Mucosa of descending colon (tissue), 3 donors: ENCODE measurements around the gene NIPSNAP2. TPM values are rescaled to one million over a fixed set of nuclear protein-coding genes. Genes with fewer than 3 reads are reported as not detected.
"Not testable (repeated sequence)": the region's sequence is repeated elsewhere in the genome, so short reads cannot be mapped to it uniquely, and the experiment has no call there.

Source experiments
- ATAC-seq: fragments of 200-7000 bp; cut with Tn5 transposase; one replicate; pipeline ENCODE4 v1.9.1; 2020; ENCODE audit warnings: mild to moderate bottlenecking, moderate library complexity
- DNase-seq, 3 donors: peaks; one replicate each; pipeline ENCODE4 v3.0.0-alpha.2; 2020
- H3K36me3 ChIP-seq: fragments of 200-600 bp; one replicate; pipeline ENCODE4 v1.8.0; 2021; ENCODE audit warnings: low read depth, mild to moderate bottlenecking
- H3K4me1 ChIP-seq: fragments of 200-600 bp; one replicate; pipeline ENCODE4 v1.8.0; 2021; ENCODE audit warnings: low read depth, mild to moderate bottlenecking
- H3K4me3 ChIP-seq: fragments of 200-600 bp; one replicate; pipeline ENCODE4 v1.8.0; 2021; ENCODE audit warnings: mild to moderate bottlenecking
- H3K9me3 ChIP-seq: fragments of 200-600 bp; one replicate; pipeline ENCODE4 v1.8.0; 2021; ENCODE audit warnings: mild to moderate bottlenecking
- CTCF ChIP-seq: fragments of 200-600 bp; IDR thresholded peaks from one replicate; pipeline ENCODE4 v1.8.0; 2022; ENCODE audit warnings: antibody characterized with exemption, mild to moderate bottlenecking
- intact Hi-C, 2 donors: fragments of 100-400 bp; cut with DNase I in 1 of 2; cut with micrococcal nuclease in 1 of 2; formaldehyde crosslinking; loops; one replicate each; pipeline versions ENCODE4 v1.11.0 to v1.11.1; 2022; cut with DNase I, micrococcal nuclease
- total RNA-seq, 3 donors: library from RNA; stranded (reverse); fragmentation: NEBNext Ultra II Directional in 2 of 3; extraction: Animal tissue kit (Norgen Biotek cat#: 25700) in 2 of 3; gene quantifications; one replicate each; pipeline versions ENCODE4 v1.2.1 to v1.2.4, GENCODE V29; 2021 to 2023
- donor health status: DM: no; HTN: no; CAD: no; lungs with moderate emphysema.
- donor health status: DM: no; HTN: no; CAD: no.
- donor health status: DM: no; HTN: yes; CAD: no.

Gene NIPSNAP2
- total RNA-seq, 3 donors from 2014 or later = 59.4 to 101 (median 60.8) TPM

GRCh38 chr7:56007891-56008290, 43.5 kb downstream of the NIPSNAP2 start:
- no peak for TF ChIP-seq CTCF
- H3K36me3 ChIP-seq = no peaks in the 10 kb centered on the region
- H3K4me3 ChIP-seq = no peak overlapping the region
- intact Hi-C loops = loop anchor here in 1 of 2 donors (10.0 kb wide), 1 partner anchor 67 kb away; no protein-coding TSS in a partner anchor
- no peak for DNase-seq
- no peaks in the 10 kb centered on the region for H3K4me1 ChIP-seq
- ATAC-seq = no peak
- H3K9me3 ChIP-seq = no peaks in the 10 kb centered on the region

- no peak overlapping the region for H3K4me3 ChIP-seq
- no peaks in the 10 kb centered on the region for H3K36me3 ChIP-seq
- H3K4me1 ChIP-seq = no peaks in the 10 kb centered on the region
- DNase-seq (peak in 2 of 3 donors; percentile 35 to 54), ATAC-seq (peak; percentile 86)
- no peaks in the 10 kb centered on the region for H3K9me3 ChIP-seq
- intact Hi-C loops = loop anchor here in 1 of 2 donors (10.0 kb wide), 1 partner anchor 65 kb away; no protein-coding TSS in a partner anchor
- no peak for TF ChIP-seq CTCF
Observed at GRCh38 chr7:56009695-56010094, 45.3 kb downstream of the NIPSNAP2 start.

- H3K9me3 ChIP-seq, ATAC-seq, DNase-seq, intact Hi-C loops, H3K4me3 ChIP-seq, H3K4me1 ChIP-seq, H3K36me3 ChIP-seq: not testable (repeated sequence)
Observed at GRCh38 chr7:56017015-56017414, 52.6 kb downstream of the NIPSNAP2 start.

GRCh38 chr7:56019501-56019900, 55.1 kb downstream of the NIPSNAP2 start:
- Histone ChIP-seq H3K4me3 (no peak overlapping the region), H3K36me3 (no peaks in the 10 kb centered on the region), H3K9me3 (no peaks in the 10 kb centered on the region), H3K4me1 (no peaks in the 10 kb centered on the region)
- no peak for TF ChIP-seq CTCF
- no peak for ATAC-seq
- intact Hi-C loops = no loop called here
- peak in 1 of 3 donors; percentile 31 for DNase-seq

GRCh38 chr7:56023500-56023899, 59.1 kb downstream of the NIPSNAP2 start:
- no peak overlapping the region for H3K4me3 ChIP-seq

GRCh38 chr7:56026538-56026937, 62.2 kb downstream of the NIPSNAP2 start:
- Histone ChIP-seq H3K4me1 (no peaks in the 10 kb centered on the region), H3K4me3 (no peak overlapping the region), H3K9me3 (no peaks in the 10 kb centered on the region), H3K36me3 (no peaks in the 10 kb centered on the region)
- ATAC-seq (no peak), DNase-seq (no peak)
- TF ChIP-seq CTCF = no peak
- intact Hi-C loops = no loop called here

More at GRCh38 chr7:56023500-56023899, 59.1 kb downstream of the NIPSNAP2 start:
- intact Hi-C loops = no loop called here
- DNase-seq = no peak
- Histone ChIP-seq H3K4me1 (no peaks in the 10 kb centered on the region), H3K9me3 (no peaks in the 10 kb centered on the region), H3K36me3 (no peaks in the 10 kb centered on the region)
- no peak for ATAC-seq
- TF ChIP-seq CTCF = no peak
